Muscle layer of colon (tissue), 2 donors: ENCODE measurements around the gene IFIT2.
A peak's percentile ranks its signal among the peaks of the same experiment; 100 is the strongest.
"Not testable (repeated sequence)": the region's sequence is repeated elsewhere in the genome, so short reads cannot be mapped to it uniquely, and the experiment has no call there.

ENCODE experiments used
- H3K27ac ChIP-seq: one replicate; pipeline ENCODE4 v1.7.0; 2013; ENCODE audit warnings: low read depth, mild to moderate bottlenecking, low read length, moderate library complexity
- H3K27me3 ChIP-seq, 2 donors: one replicate each; pipeline ENCODE4 v1.7.0; 2013; ENCODE audit warnings: low read length in 2 of 2, mild to moderate bottlenecking in 2 of 2; ENCODE audit not compliant: insufficient read depth in 2 of 2, control insufficient read depth in 1 of 2
- H3K36me3 ChIP-seq: one replicate; pipeline ENCODE4 v1.7.0; 2013; ENCODE audit warnings: mild to moderate bottlenecking, low read length; ENCODE audit not compliant: insufficient read depth
- H3K4me1 ChIP-seq: one replicate; pipeline ENCODE4 v1.7.0; 2013; ENCODE audit warnings: mild to moderate bottlenecking, low read length; ENCODE audit not compliant: insufficient read depth
- H3K4me3 ChIP-seq, 2 donors: one replicate each; pipeline ENCODE4 v1.7.0; 2013; ENCODE audit warnings: low read length in 2 of 2, low read depth in 1 of 2, mild to moderate bottlenecking in 1 of 2, moderate library complexity in 1 of 2
- H3K9ac ChIP-seq: one replicate; pipeline ENCODE4 v1.7.0; 2013; ENCODE audit warnings: low read length
- H3K9me3 ChIP-seq: one replicate; pipeline ENCODE4 v1.7.0; 2013; ENCODE audit warnings: mild to moderate bottlenecking, low read length
- donor health status: abdominal sarcoma.
- donor health status: Adenocarcinoma of cecum.

Gene IFIT2, protein sequence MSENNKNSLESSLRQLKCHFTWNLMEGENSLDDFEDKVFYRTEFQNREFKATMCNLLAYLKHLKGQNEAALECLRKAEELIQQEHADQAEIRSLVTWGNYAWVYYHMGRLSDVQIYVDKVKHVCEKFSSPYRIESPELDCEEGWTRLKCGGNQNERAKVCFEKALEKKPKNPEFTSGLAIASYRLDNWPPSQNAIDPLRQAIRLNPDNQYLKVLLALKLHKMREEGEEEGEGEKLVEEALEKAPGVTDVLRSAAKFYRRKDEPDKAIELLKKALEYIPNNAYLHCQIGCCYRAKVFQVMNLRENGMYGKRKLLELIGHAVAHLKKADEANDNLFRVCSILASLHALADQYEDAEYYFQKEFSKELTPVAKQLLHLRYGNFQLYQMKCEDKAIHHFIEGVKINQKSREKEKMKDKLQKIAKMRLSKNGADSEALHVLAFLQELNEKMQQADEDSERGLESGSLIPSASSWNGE

DNA sequence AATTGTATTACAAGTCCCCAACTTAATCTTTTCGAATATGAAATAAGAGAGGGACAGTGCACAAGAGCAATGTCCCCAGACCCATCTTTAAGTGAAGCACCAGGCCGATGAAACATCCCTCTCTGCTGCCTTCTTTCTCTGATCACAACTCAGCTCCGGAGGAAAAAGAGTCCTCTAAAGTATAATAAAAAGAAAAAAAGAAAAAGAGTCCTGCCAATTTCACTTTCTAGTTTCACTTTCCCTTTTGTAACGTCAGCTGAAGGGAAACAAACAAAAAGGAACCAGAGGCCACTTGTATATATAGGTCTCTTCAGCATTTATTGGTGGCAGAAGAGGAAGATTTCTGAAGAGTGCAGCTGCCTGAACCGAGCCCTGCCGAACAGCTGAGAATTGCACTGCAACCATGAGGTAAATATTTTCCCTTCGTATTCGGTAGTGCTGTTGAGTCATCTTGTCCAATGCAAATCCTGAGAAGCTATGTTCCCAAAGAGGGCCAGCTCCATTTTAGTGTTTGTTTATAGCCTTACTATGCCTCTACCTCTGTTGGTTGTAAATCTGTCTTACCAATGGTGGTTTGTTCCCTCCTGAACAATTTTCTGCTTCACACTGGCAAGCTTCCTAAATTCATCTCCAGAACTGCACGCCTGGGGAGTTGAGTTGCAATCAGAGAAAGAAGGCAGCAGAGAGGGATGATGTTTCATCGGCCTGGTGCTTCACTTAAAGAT is at the start of gene IFIT2:
Gene IFIT2, plus strand, starts transcription at position 326 of the 725 bp plus-strand sequence. Its CDS starts 78 bp downstream, at position 404.
- Histone ChIP-seq H3K4me3 (peak within 1 kb of the TSS; percentile 31 to 57), H3K36me3 (peaks cover 11% of the 10 kb centered on the region), H3K9ac (peak within 1 kb of the TSS; percentile 60), H3K9me3 (no peaks in the 10 kb centered on the region), H3K27me3 (no peaks in the 10 kb centered on the region), H3K4me1 (peaks cover 30% of the 10 kb centered on the region), H3K27ac (peak within 1 kb of the TSS; percentile 92)

DNA sequence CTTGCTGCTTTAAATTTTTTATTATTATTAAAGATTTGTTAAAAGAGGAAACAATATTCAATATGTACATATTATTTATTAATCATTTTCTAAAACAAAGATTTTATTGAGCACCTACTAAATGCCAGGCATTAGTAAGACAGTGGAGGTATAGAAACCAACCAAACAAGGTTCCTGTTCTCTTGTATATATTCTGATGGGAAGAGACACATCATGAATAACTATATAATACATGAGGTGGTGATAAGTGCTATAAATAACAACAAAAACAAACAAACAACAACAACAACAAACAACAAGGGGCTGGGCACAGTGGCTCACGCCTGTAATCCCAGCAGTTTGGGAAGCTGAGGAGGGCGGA is 49.6 kb upstream of the IFIT2 start:
- Histone ChIP-seq H3K4me3 (no peak overlapping the region), H3K9ac (no peak overlapping the region), H3K4me1 (peaks cover 8% of the 10 kb centered on the region), H3K36me3 (no peaks in the 10 kb centered on the region), H3K27ac (no peak overlapping the region), H3K27me3 (no peaks in the 10 kb centered on the region), H3K9me3 (no peaks in the 10 kb centered on the region)

DNA sequence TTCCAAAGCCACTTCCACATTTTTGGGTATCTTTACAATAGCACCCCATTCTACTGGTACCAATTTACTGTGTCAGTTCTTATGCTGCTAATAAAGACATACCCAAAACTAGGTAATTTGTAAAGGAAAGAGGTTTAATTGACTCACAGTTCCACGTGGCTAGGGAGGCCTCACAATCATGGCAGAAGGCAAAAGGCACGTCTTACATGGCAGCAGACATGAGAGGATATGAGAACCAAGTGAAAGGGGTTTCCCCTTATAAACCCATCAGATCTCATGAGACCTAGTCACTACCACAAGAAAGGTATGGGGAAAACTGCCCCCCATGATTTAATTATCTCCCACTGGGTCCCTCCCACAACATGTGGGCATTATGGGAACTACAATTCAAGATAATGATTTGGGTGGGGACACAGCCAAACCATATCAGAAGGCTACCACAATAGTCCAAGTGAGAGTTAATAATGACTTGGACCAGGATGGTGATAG is 46.7 kb upstream of the IFIT2 start:
- not testable (repeated sequence) for H3K27me3 ChIP-seq, H3K36me3 ChIP-seq, H3K4me1 ChIP-seq, H3K4me3 ChIP-seq, H3K9ac ChIP-seq, H3K9me3 ChIP-seq, H3K27ac ChIP-seq

DNA sequence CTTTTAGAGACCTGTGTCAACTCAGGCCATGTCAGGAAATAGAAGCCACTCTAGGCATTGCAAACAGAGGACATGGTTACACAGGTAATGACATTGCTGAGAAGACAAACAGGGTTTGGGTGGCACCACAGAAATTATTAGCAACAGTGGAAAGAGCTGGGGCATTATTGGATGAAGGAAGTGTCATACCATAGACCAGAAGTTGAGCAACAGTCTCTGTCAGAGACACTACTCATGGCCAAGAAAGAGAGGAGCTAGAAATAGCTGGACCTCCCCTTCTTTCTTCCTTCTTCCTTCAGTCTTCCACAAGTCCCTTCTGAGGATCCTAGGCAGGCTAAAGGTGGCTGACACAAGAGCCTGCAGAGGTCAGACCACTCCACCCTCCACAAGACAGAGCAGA is 46.1 kb upstream of the IFIT2 start:
- no peaks in the 10 kb centered on the region for H3K9me3 ChIP-seq
- no peaks in the 10 kb centered on the region for H3K27me3 ChIP-seq
- H3K36me3 ChIP-seq: no peaks in the 10 kb centered on the region
- H3K4me3 ChIP-seq: no peak overlapping the region
- H3K27ac ChIP-seq: no peak overlapping the region
- H3K9ac ChIP-seq: no peak overlapping the region
- H3K4me1 ChIP-seq: peaks cover 11% of the 10 kb centered on the region

DNA sequence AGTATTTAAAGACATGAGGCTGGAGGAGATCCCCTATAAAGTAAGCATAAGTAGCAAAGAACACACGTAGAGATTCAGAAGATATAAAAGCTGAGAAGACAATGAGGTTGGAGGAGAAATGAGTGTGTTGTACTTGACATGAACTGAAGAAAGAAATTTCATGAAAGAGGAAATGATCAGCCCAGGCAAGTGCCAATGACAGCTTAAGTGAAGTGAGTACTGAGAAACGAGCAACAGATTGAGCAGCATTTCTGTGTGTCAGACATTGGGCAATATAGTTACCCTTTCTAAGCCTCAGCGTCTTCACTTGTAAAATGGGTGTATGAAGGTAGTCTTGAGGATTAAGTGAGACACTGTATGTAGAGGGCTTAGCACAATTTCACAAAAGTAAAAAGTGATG is 45.5 kb upstream of the IFIT2 start:
- Histone ChIP-seq H3K9ac (no peak overlapping the region), H3K36me3 (no peaks in the 10 kb centered on the region), H3K4me1 (peaks cover 9% of the 10 kb centered on the region), H3K27ac (no peak overlapping the region), H3K9me3 (no peaks in the 10 kb centered on the region), H3K27me3 (no peaks in the 10 kb centered on the region), H3K4me3 (no peak overlapping the region)

DNA sequence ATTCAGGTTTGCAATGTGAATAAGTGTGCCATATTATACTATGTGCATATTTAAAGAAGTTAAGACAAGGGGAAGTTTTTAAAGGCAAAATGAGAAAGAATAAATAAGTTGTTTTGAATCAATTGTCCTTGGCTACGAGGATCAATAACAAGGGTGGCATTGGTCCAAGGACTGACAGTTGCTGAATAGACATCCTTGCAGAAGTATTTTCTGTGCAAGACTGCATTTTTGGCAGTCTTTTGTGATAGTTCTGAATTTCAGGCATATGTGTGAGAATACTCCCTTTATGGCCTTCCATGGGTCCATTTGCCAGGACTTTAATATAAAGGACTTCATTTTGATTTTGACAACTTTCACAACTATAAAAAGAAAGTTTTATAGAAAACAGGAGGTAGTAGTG is 44.9 kb upstream of the IFIT2 start:
- Histone ChIP-seq H3K4me3 (no peak overlapping the region), H3K27ac (no peak overlapping the region), H3K36me3 (no peaks in the 10 kb centered on the region), H3K4me1 (peaks cover 13% of the 10 kb centered on the region), H3K9ac (no peak overlapping the region), H3K9me3 (no peaks in the 10 kb centered on the region), H3K27me3 (no peaks in the 10 kb centered on the region)

DNA sequence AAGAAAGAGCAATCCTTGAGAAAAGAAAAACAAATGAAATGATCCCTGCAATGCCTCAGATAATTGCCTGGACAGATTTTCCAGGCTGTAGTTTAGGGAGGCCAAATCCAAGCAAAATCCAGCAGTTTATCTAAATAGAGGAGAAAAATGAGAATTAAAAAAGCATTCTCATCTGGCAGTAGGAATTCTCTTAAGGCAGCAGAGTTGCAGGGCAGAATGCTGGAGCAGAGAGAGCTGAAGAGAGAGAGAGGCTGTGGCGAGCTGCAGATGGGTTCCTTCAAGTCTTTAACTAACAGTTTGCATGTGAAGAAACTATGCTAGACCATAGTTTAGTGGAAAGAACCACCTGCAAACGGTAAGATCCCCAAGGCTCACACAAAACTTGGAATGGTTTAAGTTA is 44.3 kb upstream of the IFIT2 start:
- no peak overlapping the region for H3K4me3 ChIP-seq
- no peak overlapping the region for H3K9ac ChIP-seq
- no peak overlapping the region for H3K27ac ChIP-seq
- no peaks in the 10 kb centered on the region for H3K9me3 ChIP-seq
- no peaks in the 10 kb centered on the region for H3K36me3 ChIP-seq
- H3K4me1 ChIP-seq: peaks cover 18% of the 10 kb centered on the region
- H3K27me3 ChIP-seq: no peaks in the 10 kb centered on the region

DNA sequence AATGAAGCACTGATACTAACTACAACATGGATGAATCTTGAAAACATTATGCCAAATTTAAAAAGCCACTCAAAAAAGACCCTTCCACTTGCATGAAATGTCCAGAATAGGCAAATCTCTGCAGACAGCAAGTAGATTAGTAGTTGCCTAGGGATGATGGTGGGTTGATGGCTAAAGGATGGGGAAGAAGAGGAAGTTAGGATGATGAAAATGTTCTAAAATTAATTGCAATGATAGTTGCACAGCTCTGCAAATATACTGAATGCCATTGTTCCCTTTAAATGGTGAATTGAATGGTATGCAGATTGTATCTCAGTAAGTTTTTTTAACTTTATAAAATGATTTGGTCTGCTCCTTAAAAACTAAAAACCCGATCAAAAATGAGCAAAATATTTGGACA is 43.0 kb upstream of the IFIT2 start:
- no peak overlapping the region for H3K9ac ChIP-seq
- H3K9me3 ChIP-seq: no peaks in the 10 kb centered on the region
- H3K27ac ChIP-seq: no peak overlapping the region
- no peaks in the 10 kb centered on the region for H3K36me3 ChIP-seq
- no peak overlapping the region for H3K4me3 ChIP-seq
- H3K27me3 ChIP-seq: no peaks in the 10 kb centered on the region
- H3K4me1 ChIP-seq: peaks cover 18% of the 10 kb centered on the region

DNA sequence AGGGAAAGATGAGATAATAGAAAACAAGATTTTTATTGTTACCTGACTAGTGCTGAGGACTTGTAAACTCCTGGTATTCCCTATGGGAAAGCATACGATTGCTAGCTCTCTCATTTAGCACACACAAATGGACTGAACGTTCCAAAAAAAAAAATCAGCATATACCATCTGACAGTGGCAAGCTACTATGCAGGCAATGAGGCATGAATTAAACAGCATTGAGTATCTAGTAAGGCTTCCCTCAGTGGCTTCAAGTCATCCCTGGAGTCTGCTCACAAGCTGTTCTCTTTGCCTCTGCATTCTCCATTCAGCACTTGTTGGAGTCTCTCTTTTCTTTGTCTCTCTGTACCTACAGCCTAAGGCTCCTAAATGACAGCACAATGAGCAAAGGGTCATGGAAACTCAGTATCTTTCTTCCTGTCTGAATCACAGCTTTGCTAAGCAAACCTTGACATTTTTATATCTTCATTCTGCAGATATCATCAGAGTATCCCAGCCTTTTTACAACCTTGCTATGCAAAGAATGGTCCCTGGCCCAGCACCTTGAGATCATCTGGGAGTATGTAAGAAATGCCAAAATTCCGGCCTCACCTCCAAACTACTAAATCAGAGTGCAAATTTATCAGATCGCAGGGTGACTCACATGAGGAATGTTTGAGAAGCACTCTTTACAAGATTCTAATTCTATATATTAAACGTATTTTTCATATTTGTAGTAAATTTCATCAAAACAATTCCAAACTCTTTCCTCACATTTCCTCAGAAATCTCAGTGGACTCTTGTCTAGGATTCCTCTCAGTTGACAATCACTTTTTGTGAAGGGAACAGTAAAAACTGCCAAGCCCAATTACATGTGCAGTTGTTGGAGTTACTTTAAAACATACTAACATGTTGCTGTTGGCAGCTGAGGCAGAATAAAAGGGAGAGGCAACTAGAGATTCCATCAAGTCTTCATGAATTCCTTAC is 39.5 kb upstream of the IFIT2 start:
- Histone ChIP-seq H3K27ac (no peak overlapping the region), H3K9me3 (no peaks in the 10 kb centered on the region), H3K9ac (no peak overlapping the region), H3K36me3 (no peaks in the 10 kb centered on the region), H3K4me1 (peaks cover 25% of the 10 kb centered on the region), H3K27me3 (no peaks in the 10 kb centered on the region), H3K4me3 (no peak overlapping the region)

DNA sequence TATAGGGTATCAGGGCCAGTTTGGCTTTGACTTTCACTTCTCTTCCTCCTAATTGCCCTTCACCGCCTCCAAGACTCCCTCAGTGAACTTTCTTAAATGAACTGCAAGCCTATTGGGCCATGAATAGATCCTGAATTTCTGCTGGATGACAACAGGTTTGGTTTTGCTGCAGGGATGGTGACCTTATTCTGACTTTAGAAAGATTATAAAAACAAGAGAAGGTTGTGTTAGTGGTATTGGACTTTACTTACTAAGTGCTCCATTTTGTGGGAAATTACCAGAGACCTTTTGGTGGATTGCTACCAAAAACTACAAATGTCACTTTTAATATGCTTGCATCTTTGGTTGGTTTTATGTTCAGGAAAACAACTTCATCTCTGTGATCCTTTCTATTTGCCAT is 38.8 kb upstream of the IFIT2 start:
- H3K36me3 ChIP-seq: no peaks in the 10 kb centered on the region
- H3K27ac ChIP-seq: no peak overlapping the region
- H3K9ac ChIP-seq: no peak overlapping the region
- H3K27me3 ChIP-seq: no peaks in the 10 kb centered on the region
- H3K4me3 ChIP-seq: no peak overlapping the region
- no peaks in the 10 kb centered on the region for H3K9me3 ChIP-seq
- peaks cover 25% of the 10 kb centered on the region for H3K4me1 ChIP-seq

DNA sequence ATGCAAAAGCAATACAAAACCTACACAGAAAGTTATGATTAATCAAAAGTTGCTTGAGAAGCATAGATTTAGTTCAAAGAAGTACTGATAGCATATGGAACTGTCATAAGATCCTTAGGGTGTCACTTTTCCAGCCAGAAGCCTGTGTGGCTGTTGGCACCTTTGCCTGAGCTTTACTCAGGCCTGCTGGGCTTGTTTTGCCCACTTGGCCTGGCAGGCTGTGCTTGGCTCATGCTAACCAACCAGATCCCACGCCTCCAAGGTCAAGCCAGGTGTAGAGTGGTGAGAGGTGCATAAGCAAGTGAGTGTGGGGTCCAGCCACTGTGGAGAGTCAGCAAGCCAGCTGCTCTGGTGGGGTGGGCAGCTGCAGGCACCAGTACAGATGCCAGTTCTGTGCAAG is 38.3 kb upstream of the IFIT2 start:
- Histone ChIP-seq H3K4me3 (no peak overlapping the region), H3K27me3 (no peaks in the 10 kb centered on the region), H3K9ac (no peak overlapping the region), H3K27ac (no peak overlapping the region), H3K4me1 (peaks cover 25% of the 10 kb centered on the region), H3K9me3 (no peaks in the 10 kb centered on the region), H3K36me3 (no peaks in the 10 kb centered on the region)
